CD4-positive, CD25-positive, alpha-beta regulatory T cell (primary cell): ENCODE results near the gene CENPE. TPM values are rescaled to one million over a fixed set of nuclear protein-coding genes. Genes with fewer than 3 reads are reported as not detected.
"Not testable (repeated sequence)": the region's sequence is repeated elsewhere in the genome, so short reads cannot be mapped to it uniquely, and the experiment has no call there.

Experiments
- ATAC-seq, 2 donors: fragments of 150-1000 bp; cut with Tn5 transposase; one replicate each; pipeline ENCODE4 v1.10.0; 2021; ENCODE audit warnings: low read depth in 2 of 2, moderate number of reproducible peaks in 2 of 2, moderate library complexity in 1 of 2
- DNase-seq, 3 donors: peaks; one replicate each; pipeline versions ENCODE4 v3.0.0 to v3.0.0-alpha.2; 2012 to 2022; ENCODE audit warnings: mixed read lengths in 1 of 3
- H3K27ac ChIP-seq: one replicate; pipeline ENCODE4 v1.7.0; 2013; ENCODE audit warnings: mild to moderate bottlenecking, low read length; ENCODE audit not compliant: insufficient read depth, poor library complexity, severe bottlenecking
- H3K27me3 ChIP-seq: one replicate; pipeline ENCODE4 v1.7.0; 2013; ENCODE audit warnings: low read length; ENCODE audit not compliant: control insufficient read depth, insufficient read depth
- H3K36me3 ChIP-seq: one replicate; pipeline ENCODE4 v1.7.0; 2013; ENCODE audit warnings: mild to moderate bottlenecking, low read length, moderate library complexity; ENCODE audit not compliant: control insufficient read depth, insufficient read depth
- H3K4me1 ChIP-seq: 2 replicates; pipeline ENCODE4 v1.7.0; 2013; ENCODE audit warnings: mild to moderate bottlenecking, low read length; ENCODE audit not compliant: insufficient read depth, control insufficient read depth, poor library complexity, severe bottlenecking
- H3K4me3 ChIP-seq: one replicate; pipeline ENCODE4 v1.7.0; 2013; ENCODE audit warnings: low read depth, mild to moderate bottlenecking, low read length, moderate library complexity
- H3K9me3 ChIP-seq, 2 experiments: 1 replicate in 1 of 2; 2 replicates in 1 of 2; pipeline ENCODE4 v1.7.0; 2013; ENCODE audit warnings: low read length in 2 of 2, mild to moderate bottlenecking in 1 of 2, moderate library complexity in 1 of 2; ENCODE audit not compliant: control insufficient read depth in 2 of 2
- H3K27ac Mint-ChIP-seq, 3 donors: one replicate each; pipeline ENCODE4 v1.8.0; 2020 to 2022; ENCODE audit warnings: mild to moderate bottlenecking in 3 of 3, mixed read lengths in 3 of 3, moderate library complexity in 2 of 3
- H3K27me3 Mint-ChIP-seq: one replicate; pipeline ENCODE4 v1.8.0; 2022; ENCODE audit warnings: mild to moderate bottlenecking, mixed read lengths
- H3K36me3 Mint-ChIP-seq: one replicate; pipeline ENCODE4 v1.8.0; 2020; ENCODE audit warnings: mixed read lengths
- H3K4me1 Mint-ChIP-seq, 4 donors: one replicate each; pipeline ENCODE4 v1.8.0; 2020 to 2022; ENCODE audit warnings: mixed read lengths in 4 of 4, mild to moderate bottlenecking in 1 of 4
- H3K4me3 Mint-ChIP-seq, 4 donors: one replicate each; pipeline ENCODE4 v1.8.0; 2020 to 2022; ENCODE audit warnings: mild to moderate bottlenecking in 4 of 4, mixed read lengths in 4 of 4, moderate library complexity in 3 of 4
- H3K9me3 Mint-ChIP-seq, 7 donors: one replicate each; pipeline ENCODE4 v1.8.0; 2020 to 2022; ENCODE audit warnings: mixed read lengths in 7 of 7, mild to moderate bottlenecking in 3 of 7, moderate library complexity in 2 of 7
- polyA plus RNA-seq, 4 donors: library from polyadenylated mRNA; unstranded; fragments of 300-500 nt; fragmentation: Illumina TruSeq; gene quantifications; one replicate each; pipeline ENCODE4 v1.2.3, GENCODE V29; 2021
- total RNA-seq: library from RNA; stranded (reverse); gene quantifications from one replicate; pipeline ENCODE4 v1.2.3, GENCODE V29; 2022

CENPE gene
- total RNA-seq (17.7 TPM), polyA plus RNA-seq (1 to 10 TPM in 1 of 4 donors, under 1 TPM in 3; 0.46 to 1.8 (median 0.98) TPM)

GRCh38 chr4:103198111-103198765 lies at the start of gene CENPE:
Gene CENPE, minus strand, starts transcription at chr4:103198343. Its CDS starts 24 bp downstream, at chr4:103198319.
- peak; percentile 79 to 93 (median 91) for DNase-seq
- peaks cover 4% of the 10 kb centered on the region for H3K27me3 ChIP-seq
- Mint-ChIP-seq H3K4me3 (peak within 1 kb of the TSS; percentile 94 to 99 (median 96)), H3K9me3 (peaks cover 0 to 1% (median 0%) of the 10 kb centered on the region in 7 donors), H3K27me3 (peaks cover 8% of the 10 kb centered on the region), H3K4me1 (peaks cover 13 to 27% (median 25%) of the 10 kb centered on the region in 4 donors), H3K27ac (peak within 1 kb of the TSS; percentile 98 to 100 (median 99)), H3K36me3 (no peaks in the 10 kb centered on the region)
- peak within 1 kb of the TSS; percentile 94 for H3K4me3 ChIP-seq
- H3K4me1 ChIP-seq: peaks cover 26% of the 10 kb centered on the region
- ATAC-seq: peak; percentile 86
- no peaks in the 10 kb centered on the region for H3K36me3 ChIP-seq
- H3K27ac ChIP-seq: peak within 1 kb of the TSS; percentile 85
- no peaks in the 10 kb centered on the region for H3K9me3 ChIP-seq

GRCh38 chr4:103244251-103244650 lies 46.1 kb upstream of the CENPE start:
- Mint-ChIP-seq H3K4me3 (no peak overlapping the region), H3K27ac (no peak overlapping the region), H3K4me1 (no peaks in the 10 kb centered on the region), H3K9me3 (peaks cover 0 to 6% (median 4%) of the 10 kb centered on the region in 7 donors), H3K27me3 (no peaks in the 10 kb centered on the region), H3K36me3 (no peaks in the 10 kb centered on the region)
- no peaks in the 10 kb centered on the region for H3K9me3 ChIP-seq
- no peaks in the 10 kb centered on the region for H3K4me1 ChIP-seq
- ATAC-seq (no peak), DNase-seq (no peak)
- H3K27me3 ChIP-seq: peaks cover 2% of the 10 kb centered on the region
- no peak overlapping the region for H3K4me3 ChIP-seq
- no peaks in the 10 kb centered on the region for H3K36me3 ChIP-seq
- H3K27ac ChIP-seq: no peak overlapping the region

- not testable (repeated sequence) for H3K4me3 Mint-ChIP-seq, H3K27ac ChIP-seq, ATAC-seq, H3K4me1 ChIP-seq, H3K9me3 Mint-ChIP-seq, H3K4me1 Mint-ChIP-seq, H3K27ac Mint-ChIP-seq, H3K36me3 Mint-ChIP-seq, H3K36me3 ChIP-seq, DNase-seq, H3K27me3 Mint-ChIP-seq, H3K4me3 ChIP-seq, H3K27me3 ChIP-seq, H3K9me3 ChIP-seq
Observed at GRCh38 chr4:103230938-103231337, 32.8 kb upstream of the CENPE start.

- not testable (repeated sequence) for ATAC-seq, H3K36me3 ChIP-seq, H3K27me3 ChIP-seq, H3K9me3 ChIP-seq, DNase-seq, H3K4me1 Mint-ChIP-seq, H3K4me1 ChIP-seq, H3K36me3 Mint-ChIP-seq, H3K4me3 ChIP-seq, H3K9me3 Mint-ChIP-seq, H3K27ac ChIP-seq, H3K4me3 Mint-ChIP-seq, H3K27ac Mint-ChIP-seq
- peaks cover 11% of the 10 kb centered on the region for H3K27me3 Mint-ChIP-seq
Observed at GRCh38 chr4:103223556-103223955, 25.4 kb upstream of the CENPE start.

- Mint-ChIP-seq H3K27ac (no peak overlapping the region), H3K4me1 (peaks cover 0 to 5% (median 0%) of the 10 kb centered on the region in 4 donors), H3K4me3 (no peak overlapping the region), H3K27me3 (peaks cover 52% of the 10 kb centered on the region), H3K9me3 (no peaks in the 10 kb centered on the region), H3K36me3 (no peaks in the 10 kb centered on the region)
- no peaks in the 10 kb centered on the region for H3K36me3 ChIP-seq
- peaks cover 15% of the 10 kb centered on the region for H3K27me3 ChIP-seq
- no peaks in the 10 kb centered on the region for H3K9me3 ChIP-seq
- no peaks in the 10 kb centered on the region for H3K4me1 ChIP-seq
- ATAC-seq (no peak), DNase-seq (no peak)
- H3K4me3 ChIP-seq: no peak overlapping the region
- no peak overlapping the region for H3K27ac ChIP-seq
Observed at GRCh38 chr4:103207673-103208072, 9.5 kb upstream of the CENPE start.

- peaks cover 0 to 4% (median 0%) of the 10 kb centered on the region in 4 donors for H3K4me1 Mint-ChIP-seq
- H3K4me3 Mint-ChIP-seq: no peak overlapping the region
- peaks cover under 1% of the 10 kb centered on the region for H3K4me1 ChIP-seq
- peaks cover 38% of the 10 kb centered on the region for H3K27me3 Mint-ChIP-seq
- H3K27ac Mint-ChIP-seq: no peak overlapping the region
- no peak for DNase-seq
- H3K36me3 Mint-ChIP-seq: no peaks in the 10 kb centered on the region
- no peak for ATAC-seq
- H3K27me3 ChIP-seq: peaks cover 14% of the 10 kb centered on the region
- H3K36me3 ChIP-seq: no peaks in the 10 kb centered on the region
- H3K9me3 ChIP-seq: no peaks in the 10 kb centered on the region
- no peak overlapping the region for H3K27ac ChIP-seq
- H3K4me3 ChIP-seq: no peak overlapping the region
- no peaks in the 10 kb centered on the region for H3K9me3 Mint-ChIP-seq
Observed at GRCh38 chr4:103204111-103204510, 6.0 kb upstream of the CENPE start.

- H3K36me3 Mint-ChIP-seq: no peaks in the 10 kb centered on the region
- no peaks in the 10 kb centered on the region for H3K36me3 ChIP-seq
- no peak overlapping the region for H3K4me3 ChIP-seq
- no peak for DNase-seq
- H3K27me3 ChIP-seq: peaks cover 5% of the 10 kb centered on the region
- no peak for ATAC-seq
- peak overlapping the region in 2 of 4 donors; percentile 12 to 71 for H3K4me3 Mint-ChIP-seq
- H3K27ac ChIP-seq: no peak overlapping the region
- H3K4me1 ChIP-seq: peaks cover 21% of the 10 kb centered on the region
- H3K4me1 Mint-ChIP-seq: peaks cover 10 to 18% (median 14%) of the 10 kb centered on the region in 4 donors
- H3K27me3 Mint-ChIP-seq: peaks cover 25% of the 10 kb centered on the region
- peaks cover 0 to 1% (median 0%) of the 10 kb centered on the region in 7 donors for H3K9me3 Mint-ChIP-seq
- no peak overlapping the region for H3K27ac Mint-ChIP-seq
- H3K9me3 ChIP-seq: no peaks in the 10 kb centered on the region
Observed at GRCh38 chr4:103201724-103202123, 3.6 kb upstream of the CENPE start.

GRCh38 chr4:103201253-103201652 lies 3.1 kb upstream of the CENPE start:
- Mint-ChIP-seq H3K4me1 (peaks cover 10 to 19% (median 16%) of the 10 kb centered on the region in 4 donors), H3K27ac (no peak overlapping the region), H3K36me3 (no peaks in the 10 kb centered on the region), H3K9me3 (peaks cover 0 to 1% (median 0%) of the 10 kb centered on the region in 7 donors), H3K4me3 (peak overlapping the region in 1 of 4 donors; percentile 76), H3K27me3 (peaks cover 20% of the 10 kb centered on the region)
- ATAC-seq: no peak
- Histone ChIP-seq H3K9me3 (no peaks in the 10 kb centered on the region), H3K36me3 (no peaks in the 10 kb centered on the region), H3K4me1 (peaks cover 26% of the 10 kb centered on the region), H3K27me3 (peaks cover 5% of the 10 kb centered on the region), H3K27ac (no peak overlapping the region), H3K4me3 (no peak overlapping the region)
- no peak for DNase-seq
